Activated gamma-delta T cell (primary cell): ENCODE measurements around the gene ULK4.
"Not testable (repeated sequence)": the region's sequence is repeated elsewhere in the genome, so short reads cannot be mapped to it uniquely, and the experiment has no call there.

Experiments used
- DNase-seq: peaks from one replicate; lab custom pipeline; 2025; lab: John Stamatoyannopoulos, UW

Gene ULK4

GRCh38 chr3:41575724-41576123 is 386.2 kb downstream of the ULK4 start:
- DNase-seq = no peak

- no peak for DNase-seq
Observed at GRCh38 chr3:41574900-41575299, 387.0 kb downstream of the ULK4 start.

GRCh38 chr3:41573591-41573990 is 388.3 kb downstream of the ULK4 start:
- DNase-seq = no peak

GRCh38 chr3:41572092-41572491 is 389.8 kb downstream of the ULK4 start:
- DNase-seq = no peak

GRCh38 chr3:41569632-41570305 is 392.1 kb downstream of the ULK4 start:
- DNase-seq = no peak

- no peak for DNase-seq
Observed at GRCh38 chr3:41565948-41566514, 395.9 kb downstream of the ULK4 start.

- DNase-seq = no peak
Observed at GRCh38 chr3:41565003-41565402, 396.9 kb downstream of the ULK4 start.

GRCh38 chr3:41556245-41556644 is 405.7 kb downstream of the ULK4 start:
- not testable (repeated sequence) for DNase-seq

GRCh38 chr3:41532976-41533375 is 428.9 kb downstream of the ULK4 start:
- DNase-seq = no peak

GRCh38 chr3:41526995-41527573 is 434.8 kb downstream of the ULK4 start:
- DNase-seq = no peak

GRCh38 chr3:41525303-41526064 is 436.4 kb downstream of the ULK4 start:
- DNase-seq = no peak

- no peak for DNase-seq
Observed at GRCh38 chr3:41523897-41524296, 438.0 kb downstream of the ULK4 start.

GRCh38 chr3:41522612-41523011 is 439.3 kb downstream of the ULK4 start:
- DNase-seq = no peak

GRCh38 chr3:41521010-41521655 is 440.8 kb downstream of the ULK4 start:
- no peak for DNase-seq

- DNase-seq = no peak
Observed at GRCh38 chr3:41519746-41520145, 442.2 kb downstream of the ULK4 start.

GRCh38 chr3:41518626-41519025 is 443.3 kb downstream of the ULK4 start:
- no peak for DNase-seq

GRCh38 chr3:41508063-41508696 is 453.7 kb downstream of the ULK4 start:
- no peak for DNase-seq

- DNase-seq = no peak
Observed at GRCh38 chr3:41507336-41508062, 454.4 kb downstream of the ULK4 start.

- no peak for DNase-seq
Observed at GRCh38 chr3:41503998-41504623, 457.8 kb downstream of the ULK4 start.

- DNase-seq = no peak
Observed at GRCh38 chr3:41502481-41502880, 459.4 kb downstream of the ULK4 start.

- DNase-seq = no peak
Observed at GRCh38 chr3:41502023-41502422, 459.9 kb downstream of the ULK4 start.
